HG02678 (cell line): ENCODE measurements around the gene ARPC1A.
"Not testable (repeated sequence)": the region's sequence is repeated elsewhere in the genome, so short reads cannot be mapped to it uniquely, and the experiment has no call there.

Source experiments
- ATAC-seq: cut with Tn5 transposase; IDR thresholded peaks from one replicate; pipeline ENCODE4 v1.9.1; 2021; ENCODE audit warnings: mild to moderate bottlenecking, moderate library complexity; ENCODE audit not compliant: unreplicated experiment

The ARPC1A gene

DNA sequence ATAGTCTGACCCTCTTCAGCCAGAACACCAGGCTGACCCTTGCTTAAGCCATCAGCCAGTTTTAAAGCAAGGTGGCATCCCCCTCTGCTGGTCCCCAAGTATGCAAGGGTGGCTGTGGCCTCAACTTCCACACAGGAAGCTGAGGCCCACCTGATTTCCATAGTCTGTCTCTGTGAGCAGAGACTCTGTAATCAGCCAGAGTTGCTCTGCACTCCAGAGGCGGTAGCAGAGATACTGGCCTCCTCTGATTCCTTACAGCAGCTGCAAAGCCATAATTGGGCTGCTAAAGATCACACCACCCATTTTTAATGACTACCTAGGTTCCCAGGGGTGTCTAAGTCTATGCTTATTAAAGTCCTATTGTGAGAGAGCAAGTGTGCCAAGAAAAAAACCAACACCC is 80.9 kb downstream of the ARPC1A start:
- no peak for ATAC-seq

DNA sequence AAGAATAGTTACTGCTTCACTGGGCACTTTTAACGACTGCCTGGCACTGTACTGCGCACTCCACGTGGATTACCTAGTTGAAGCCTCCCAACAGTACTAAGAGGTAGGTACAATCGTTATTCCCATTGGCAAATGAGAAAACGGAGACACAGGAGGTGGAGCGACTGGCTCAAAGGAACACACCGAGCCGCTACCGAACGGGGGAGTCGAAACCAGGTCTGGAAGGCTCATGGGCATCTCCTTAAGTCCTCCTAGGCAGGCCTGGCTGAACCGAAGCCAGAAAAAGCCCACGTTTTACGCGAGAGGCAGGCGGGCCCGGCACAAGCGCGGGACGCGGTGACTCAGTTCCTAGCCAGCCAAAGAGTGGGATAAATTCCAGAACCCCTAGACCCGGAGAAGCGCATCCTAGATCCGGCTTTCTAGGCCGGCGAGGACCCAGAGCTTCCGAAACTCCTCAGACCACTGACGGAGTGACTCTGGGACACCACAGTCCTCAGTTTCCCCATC is 82.2 kb downstream of the ARPC1A start:
- peak; percentile 1 for ATAC-seq

DNA sequence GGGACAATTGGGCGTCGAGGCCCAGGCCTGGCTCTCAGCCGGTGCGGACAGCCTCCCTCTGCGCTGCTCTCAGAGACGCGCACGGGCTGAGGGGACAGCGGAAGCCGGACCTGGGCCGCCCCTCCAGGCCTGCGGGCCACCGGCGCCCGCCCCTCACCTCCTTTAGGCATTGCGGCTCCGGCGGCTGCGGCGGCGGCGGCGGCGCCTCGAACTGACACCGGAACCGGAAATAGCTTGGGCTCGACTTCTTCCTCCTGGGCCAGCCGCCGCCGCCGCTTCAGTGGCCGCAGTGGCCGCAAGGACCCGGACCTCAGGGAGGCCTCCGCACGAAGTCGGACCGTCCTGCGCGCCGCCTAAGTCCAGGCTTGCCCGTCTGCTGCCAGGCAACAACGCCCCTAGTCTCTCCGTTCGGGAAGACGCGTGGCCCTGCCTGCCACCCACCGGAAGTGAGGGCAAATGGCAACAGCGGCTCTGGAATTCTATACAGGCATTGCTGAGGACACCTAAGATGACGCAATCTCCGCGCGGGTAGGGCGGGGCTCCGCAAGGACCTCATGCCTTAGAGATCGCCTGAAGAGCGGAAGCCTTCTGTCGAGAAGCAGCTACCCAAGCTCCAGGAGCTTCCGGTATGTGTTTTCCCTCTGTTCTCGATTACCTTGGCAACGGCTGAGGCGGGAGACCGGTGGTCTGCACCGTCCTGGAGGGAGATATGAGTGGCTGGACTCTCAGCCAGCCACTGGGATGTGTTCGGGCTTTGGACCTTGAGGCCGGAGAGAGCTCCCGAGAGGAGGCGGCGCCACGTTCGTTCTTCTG is 82.9 kb downstream of the ARPC1A start, which contains the start of the genes BUD31 and PDAP1:
Gene BUD31 (plus strand): TSS at position 591 of the 813 bp plus-strand sequence. CDS start 2,124 bp downstream, outside the sequence.
Gene PDAP1 (minus strand): TSS at position 219 of the 813 bp plus-strand sequence. CDS start 49 bp downstream, at position 170.
- peak; percentile 75 for ATAC-seq

DNA sequence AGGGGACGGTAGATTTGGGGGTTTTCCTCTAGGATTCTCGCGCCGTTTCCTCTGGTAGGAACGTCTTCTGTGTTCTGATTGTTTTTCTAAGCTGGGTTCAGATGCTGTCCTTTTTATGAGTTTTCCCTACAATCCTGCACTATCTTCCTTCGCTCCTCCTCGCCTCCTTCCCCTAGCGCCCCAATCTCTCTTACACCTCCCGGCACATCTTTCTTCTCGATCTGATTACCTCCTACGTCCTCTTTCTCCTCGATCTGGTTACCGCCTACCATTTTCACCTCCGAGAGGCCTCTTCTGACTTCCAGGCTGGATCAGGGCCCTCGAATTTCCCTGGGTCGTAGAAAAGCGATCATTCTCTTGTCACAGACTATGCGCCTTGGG is 83.5 kb downstream of the ARPC1A start:
- ATAC-seq = peak; percentile 2

DNA sequence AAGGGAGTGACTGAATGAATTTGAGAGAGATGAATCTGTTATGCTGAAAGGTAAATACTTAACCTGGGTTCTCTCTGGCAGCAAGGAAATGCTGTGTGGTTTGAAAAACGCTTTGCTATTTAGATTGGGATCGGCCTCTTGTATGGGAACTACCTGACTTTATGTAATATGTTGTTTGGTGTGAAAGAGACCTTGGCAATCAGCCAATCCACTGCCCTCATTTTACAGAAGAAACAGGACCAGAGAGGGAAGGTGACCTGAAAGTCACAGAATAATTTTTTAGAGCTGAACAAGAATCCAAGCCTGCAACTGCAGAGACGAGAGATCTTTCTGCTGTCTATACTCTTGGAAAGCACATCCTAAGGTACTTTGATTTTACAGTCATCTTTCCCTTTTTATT is 84.1 kb downstream of the ARPC1A start:
- ATAC-seq = no peak

DNA sequence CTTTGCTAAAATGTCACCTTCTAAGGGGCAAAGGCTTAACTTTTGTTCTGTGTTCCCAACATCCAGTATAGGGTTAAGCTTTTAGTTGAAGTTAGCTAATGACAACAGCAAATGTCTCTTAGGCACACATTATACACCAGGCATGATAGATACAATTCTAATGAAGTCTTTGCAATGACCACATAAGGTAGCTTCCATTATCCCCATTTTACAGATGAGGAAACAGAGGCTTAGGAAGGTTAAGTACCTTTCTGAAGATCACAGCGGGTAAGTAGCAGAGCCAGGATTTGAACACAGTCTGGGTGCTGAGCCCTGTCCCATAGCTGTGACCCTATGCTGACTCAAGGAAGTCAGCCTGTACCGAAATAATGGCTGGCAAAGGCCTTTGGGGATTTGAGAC is 84.9 kb downstream of the ARPC1A start:
- ATAC-seq = no peak

- not testable (repeated sequence) for ATAC-seq
Observed at GRCh38 chr7:99415513-99416127, 89.9 kb downstream of the ARPC1A start.
